Coronary artery (tissue), 2 donors: ENCODE results near the gene DHDH.

Experiments used
- DNase-seq: peaks from one replicate; pipeline ENCODE4 v3.0.0-alpha.2; 2017; ENCODE audit warnings: low spot score
- H3K27ac ChIP-seq, 2 donors: fragments of 200-600 bp; sonication (generic); one replicate each; pipeline ENCODE4 v1.5.1; 2016 to 2019
- H3K4me3 ChIP-seq: fragments of 200-600 bp; sonication (generic); 2 replicates; pipeline ENCODE4 v1.5.1; 2016; ENCODE audit warnings: mild to moderate bottlenecking, moderate library complexity
- TF ChIP-seq, protein P1 (sequence below): fragments of 200-600 bp; sonication (generic); IDR thresholded peaks from one replicate; pipeline ENCODE4 v1.5.1; 2019; ENCODE audit warnings: antibody characterized with exemption

DHDH gene

DNA sequence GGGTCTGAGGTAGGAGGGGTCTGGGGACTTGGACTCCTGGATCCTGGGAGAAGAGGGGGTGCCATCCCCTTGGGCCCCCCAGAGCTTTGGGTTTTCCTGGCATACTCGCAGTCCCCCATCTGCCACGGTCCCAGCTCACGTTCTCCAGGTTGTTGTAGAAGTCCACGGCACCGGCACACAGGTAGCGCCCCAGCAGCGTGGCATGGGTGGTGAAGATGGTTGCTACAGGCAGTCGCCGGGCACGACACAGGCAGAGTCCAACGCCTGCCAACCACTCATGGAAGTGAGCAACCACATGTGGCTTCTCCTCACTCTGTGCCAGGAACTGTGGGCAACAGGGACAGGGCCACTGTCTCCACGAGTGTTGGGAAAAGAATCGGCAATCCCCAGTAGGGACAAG lies 52.2 kb downstream of the DHDH start:
- no peak overlapping the region for H3K27ac ChIP-seq
- TF ChIP-seq, protein P1, sequence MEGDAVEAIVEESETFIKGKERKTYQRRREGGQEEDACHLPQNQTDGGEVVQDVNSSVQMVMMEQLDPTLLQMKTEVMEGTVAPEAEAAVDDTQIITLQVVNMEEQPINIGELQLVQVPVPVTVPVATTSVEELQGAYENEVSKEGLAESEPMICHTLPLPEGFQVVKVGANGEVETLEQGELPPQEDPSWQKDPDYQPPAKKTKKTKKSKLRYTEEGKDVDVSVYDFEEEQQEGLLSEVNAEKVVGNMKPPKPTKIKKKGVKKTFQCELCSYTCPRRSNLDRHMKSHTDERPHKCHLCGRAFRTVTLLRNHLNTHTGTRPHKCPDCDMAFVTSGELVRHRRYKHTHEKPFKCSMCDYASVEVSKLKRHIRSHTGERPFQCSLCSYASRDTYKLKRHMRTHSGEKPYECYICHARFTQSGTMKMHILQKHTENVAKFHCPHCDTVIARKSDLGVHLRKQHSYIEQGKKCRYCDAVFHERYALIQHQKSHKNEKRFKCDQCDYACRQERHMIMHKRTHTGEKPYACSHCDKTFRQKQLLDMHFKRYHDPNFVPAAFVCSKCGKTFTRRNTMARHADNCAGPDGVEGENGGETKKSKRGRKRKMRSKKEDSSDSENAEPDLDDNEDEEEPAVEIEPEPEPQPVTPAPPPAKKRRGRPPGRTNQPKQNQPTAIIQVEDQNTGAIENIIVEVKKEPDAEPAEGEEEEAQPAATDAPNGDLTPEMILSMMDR = no peak
- H3K4me3 ChIP-seq = no peak overlapping the region
- DNase-seq = no peak

DNA sequence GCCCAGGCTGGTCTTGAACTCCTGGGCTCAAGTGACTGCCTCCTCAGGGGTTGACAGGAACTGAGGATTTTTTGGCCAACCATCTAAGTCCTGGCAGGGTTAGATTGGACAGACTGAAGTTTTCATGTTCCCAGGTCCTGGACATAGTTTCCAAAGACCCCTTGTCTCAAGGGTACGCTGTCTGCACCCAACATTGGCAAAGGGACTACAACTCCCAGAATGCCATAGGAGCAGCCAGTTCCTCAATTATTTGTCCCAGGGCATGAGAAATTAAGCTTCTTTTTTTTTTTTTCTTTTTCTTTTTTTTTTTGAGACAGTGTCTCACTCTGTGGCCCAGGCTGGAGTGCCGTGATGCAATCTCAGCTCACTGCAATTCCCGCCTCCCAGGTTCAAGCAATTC lies 52.7 kb downstream of the DHDH start:
- Histone ChIP-seq H3K4me3 (no peak overlapping the region), H3K27ac (no peak overlapping the region)
- DNase-seq = no peak
- TF ChIP-seq, protein P1 = no peak

DNA sequence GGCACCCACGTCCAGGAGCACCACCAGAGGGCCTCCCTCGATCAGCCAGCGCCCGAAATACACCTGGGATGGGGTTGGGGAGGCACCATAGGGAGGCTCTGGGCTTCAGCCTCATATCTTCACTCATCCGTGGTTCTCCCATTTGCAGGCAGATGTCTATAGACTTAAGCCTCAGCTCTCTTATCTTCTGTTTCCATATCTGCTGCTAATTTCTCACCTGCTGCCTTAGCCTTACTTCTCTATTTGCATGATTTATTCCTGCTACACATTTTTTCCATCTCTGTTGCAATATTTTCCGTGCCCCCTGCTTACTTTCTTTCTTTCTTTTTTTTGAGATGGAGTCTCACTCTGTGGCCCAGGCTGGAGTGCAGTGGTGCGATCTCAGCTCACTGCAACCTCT lies 53.8 kb downstream of the DHDH start:
- no peak overlapping the region for H3K27ac ChIP-seq
- no peak overlapping the region for H3K4me3 ChIP-seq
- no peak for DNase-seq
- TF ChIP-seq, protein P1 = no peak

DNA sequence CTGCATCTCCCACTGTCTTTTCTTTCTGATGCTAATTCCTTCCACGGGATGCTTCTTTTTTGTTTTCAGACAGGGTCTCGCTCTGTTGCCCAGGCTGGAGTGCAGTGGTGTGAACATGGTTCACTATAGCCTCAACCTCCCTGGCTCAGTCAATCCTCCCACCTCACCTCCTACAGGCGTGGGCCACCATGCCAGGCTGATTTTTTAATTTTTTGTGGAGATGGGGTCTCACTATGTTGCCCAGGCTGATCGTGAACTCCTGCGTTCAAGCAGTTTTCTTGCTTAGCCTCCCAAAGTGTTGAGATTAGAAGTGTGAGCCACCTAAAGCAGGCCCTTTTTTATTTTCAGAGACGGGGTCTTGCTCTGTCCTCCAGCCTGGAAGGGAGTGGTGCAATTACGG lies 54.8 kb downstream of the DHDH start:
- no peak for DNase-seq
- H3K27ac ChIP-seq = no peak overlapping the region
- no peak overlapping the region for H3K4me3 ChIP-seq
- TF ChIP-seq, protein P1 = no peak

DNA sequence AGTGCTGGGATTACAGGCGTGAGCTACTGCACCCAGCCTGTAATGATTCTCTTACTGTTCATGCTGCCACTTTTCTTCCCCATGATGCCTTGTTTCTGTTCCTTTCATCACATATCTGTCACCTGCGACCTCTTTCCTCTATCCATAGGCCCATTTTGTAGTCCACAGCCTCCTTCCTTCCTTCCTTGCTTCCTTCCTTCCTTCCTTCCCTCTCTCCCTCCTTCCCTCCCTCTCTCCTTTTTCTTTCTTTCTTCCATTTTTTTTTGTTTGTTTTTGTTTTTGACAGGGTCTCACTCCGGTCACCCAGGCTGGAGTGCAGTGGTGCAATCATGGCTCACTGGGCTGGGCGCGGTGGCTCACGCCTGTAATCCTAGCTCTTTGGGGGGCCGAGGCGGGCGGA lies 55.4 kb downstream of the DHDH start:
- Histone ChIP-seq H3K27ac (no peak overlapping the region), H3K4me3 (no peak overlapping the region)
- TF ChIP-seq, protein P1 = no peak
- DNase-seq = no peak

DNA sequence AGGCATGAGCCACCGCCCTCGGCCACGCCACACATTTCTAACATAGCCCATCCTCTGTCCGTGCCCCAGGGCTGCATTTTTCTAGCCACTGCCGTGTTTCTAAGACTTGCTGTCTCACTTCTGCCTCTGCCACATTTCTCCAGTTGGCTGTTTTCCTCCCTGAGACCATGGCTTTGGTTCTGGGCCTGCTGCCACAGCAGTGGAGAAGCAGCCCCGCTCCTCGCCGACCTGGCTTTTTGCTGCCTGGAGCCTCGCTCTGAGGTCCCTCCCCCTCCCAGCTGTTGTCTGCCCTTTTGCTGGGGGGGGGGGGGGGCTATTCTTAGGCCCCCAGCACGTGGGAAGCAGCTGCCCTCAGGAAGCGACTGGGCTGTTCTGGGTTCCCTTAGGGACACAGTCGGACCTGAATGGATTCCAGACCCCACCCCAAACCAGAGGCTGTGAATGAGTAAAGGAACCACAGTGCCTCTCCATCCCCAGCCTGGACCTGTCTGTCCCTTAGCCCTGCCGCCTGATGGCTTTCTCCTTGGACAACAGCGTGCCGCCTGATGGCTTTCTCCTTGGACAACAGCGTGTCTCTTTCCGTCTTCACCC lies 56.3 kb downstream of the DHDH start:
- Histone ChIP-seq H3K4me3 (no peak overlapping the region), H3K27ac (no peak overlapping the region)
- TF ChIP-seq, protein P1 = no peak
- DNase-seq = no peak

DNA sequence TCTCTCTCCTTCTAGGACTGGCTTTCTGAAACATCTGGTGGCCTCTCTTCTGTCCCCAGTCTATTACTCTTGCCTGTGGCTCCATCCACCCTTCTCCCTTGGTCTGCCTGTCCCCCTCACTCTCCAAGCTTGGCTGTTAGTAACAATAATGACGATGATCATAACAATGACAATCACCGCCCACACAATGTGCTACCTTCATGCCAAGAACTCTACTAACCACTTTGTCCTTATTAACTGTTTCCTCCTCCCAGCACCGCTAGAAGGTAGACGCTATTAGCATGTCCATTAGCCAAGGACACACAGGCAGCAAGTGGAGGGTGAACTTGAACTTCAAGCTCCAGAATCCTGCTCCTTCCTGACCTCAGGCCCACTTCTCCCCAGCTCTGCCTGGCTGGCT lies 56.9 kb downstream of the DHDH start:
- Histone ChIP-seq H3K27ac (no peak overlapping the region), H3K4me3 (no peak overlapping the region)
- no peak for DNase-seq
- TF ChIP-seq, protein P1 = no peak
